Stomach (tissue), 9 donors: Measurements from ENCODE around the gene SPART. TPM values are rescaled to one million over a fixed set of nuclear protein-coding genes. Genes with fewer than 3 reads are reported as not detected.
A peak's percentile ranks its signal among the peaks of the same experiment; 100 is the strongest.

Experiments used
- DNase-seq, 2 donors: peaks; one replicate each; pipeline versions ENCODE4 v3.0.0 to v3.0.0-alpha.2; 2013 to 2019
- H3K27ac ChIP-seq, 5 donors: fragments of 200-600 bp in 4 of 5; sonication (generic) in 4 of 5; one replicate each; pipeline ENCODE4 v1.5.1; 2013 to 2019; ENCODE audit warnings: mild to moderate bottlenecking in 1 of 5, moderate library complexity in 1 of 5
- H3K27me3 ChIP-seq, 3 donors: fragments of 200-600 bp; sonication (generic); one replicate each; pipeline ENCODE4 v1.5.1; 2017 to 2019; ENCODE audit warnings: mixed run types in 1 of 3
- H3K36me3 ChIP-seq, 4 donors: fragments of 200-600 bp; sonication (generic); 1 replicate in 3 of 4; 2 replicates in 1 of 4; pipeline ENCODE4 v1.5.1; 2016 to 2019
- H3K4me1 ChIP-seq, 4 donors: fragments of 200-600 bp; sonication (generic); one replicate each; pipeline ENCODE4 v1.5.1; 2016 to 2019
- H3K4me3 ChIP-seq, 4 donors: fragments of 200-600 bp; sonication (generic) in 3 of 4; one replicate each; pipeline ENCODE4 v1.5.1; 2016 to 2019; ENCODE audit warnings: mild to moderate bottlenecking in 1 of 4
- H3K9me3 ChIP-seq, 4 donors: fragments of 200-600 bp; sonication (generic); one replicate each; pipeline ENCODE4 v1.5.1; 2016 to 2019
- CTCF ChIP-seq, 7 experiments: fragments of 450-650 bp in 4 of 7; fragments of 200-600 bp in 3 of 7; sonication (generic) in 3 of 7; IDR thresholded peaks; one replicate each; pipeline ENCODE4 v1.5.1; 2016 to 2019; ENCODE audit warnings: antibody characterized with exemption in 7 of 7, control low read depth in 2 of 7, mild to moderate bottlenecking in 1 of 7
- EP300 ChIP-seq: sonication (generic); formaldehyde crosslinking; IDR thresholded peaks from one replicate; pipeline ENCODE4 v1.6.1; 2017; ENCODE audit warnings: antibody characterized with exemption
- POLR2A ChIP-seq, 4 donors: fragments of 450-650 bp; IDR thresholded peaks; one replicate each; pipeline ENCODE4 v1.6.1; 2016; ENCODE audit warnings: antibody characterized with exemption in 4 of 4, control low read depth in 2 of 4, mild to moderate bottlenecking in 1 of 4, moderate library complexity in 1 of 4
- POLR2AphosphoS5 ChIP-seq, 3 donors: sonication (generic); formaldehyde crosslinking; IDR thresholded peaks; one replicate each; pipeline ENCODE4 v1.6.1; 2016; ENCODE audit warnings: antibody characterized with exemption in 3 of 3
- WGBS, 5 donors: extraction: QIAGEN DNeasy Blood & Tissue Kit in 3 of 5; methylation state at CpG; one replicate each; pipeline versions ENCODE4 v1.1.5 to v1.1.7; 2013 to 2018; 5-methylcytosine and 5-hydroxymethylcytosine counted together
- intact Hi-C: fragments of 100-400 bp; cut with DNase I; formaldehyde crosslinking; loops from one replicate; pipeline ENCODE4 v1.15.1; 2023; ENCODE audit warnings: low total_unique reads
- polyA plus RNA-seq, 3 donors: library from polyadenylated mRNA; stranded (reverse); fragments of 200-250 nt; gene quantifications; one replicate each; pipeline ENCODE4 v1.2.3, GENCODE V29; 2013
- total RNA-seq, 5 donors: library from RNA; depleted of rRNA; stranded (reverse); fragments of >200 nt; gene quantifications; one replicate each; pipeline versions ENCODE4 v1.1.0 to v1.2.3, GENCODE V29; 2014 to 2016
- donor health status: healthy with polysubstance abuse.
- donor health status: Bipolar disorder and iron deficiency.
- donor health status: healthy.

The SPART gene
- total and polyA plus RNA-seq, 8 donors = 6.1 to 121 (median 20.9) TPM

- Histone ChIP-seq H3K36me3 (no peaks in the 10 kb centered on the region), H3K9me3 (no peaks in the 10 kb centered on the region), H3K27ac (peak overlapping the region; percentile 69 to 99 (median 97)), H3K4me3 (peak overlapping the region; percentile 65 to 78 (median 74)), H3K4me1 (peaks cover 6 to 45% (median 27%) of the 10 kb centered on the region in 4 donors), H3K27me3 (no peaks in the 10 kb centered on the region)
- intact Hi-C loops = no loop called here
- peak in 1 of 4 donors; percentile 52 for TF ChIP-seq POLR2A (IDR thresholded peaks at IDR 0.05)
- no peak for TF ChIP-seq EP300
- peak; percentile 63 to 85 (median 81) for TF ChIP-seq POLR2AphosphoS5 (IDR thresholded peaks at IDR 0.05)
- WGBS, 5 donors = 1 to 4% (median 2%) methylated on average over 34 to 50 of the region's 50 CpGs
- peak; percentile 67 to 89 for DNase-seq
These were observed 564 bp downstream of the SPART start for GRCh38 chr13:36345438-36346221.

- DNase-seq = peak in 1 of 2 donors; percentile 44
- TF ChIP-seq CTCF (IDR thresholded peaks at IDR 0.05) (no peak), EP300 (no peak), POLR2A (IDR thresholded peaks at IDR 0.05) (no peak), POLR2AphosphoS5 (IDR thresholded peaks at IDR 0.05) (no peak)
- H3K4me1 ChIP-seq = peaks cover 6 to 47% (median 27%) of the 10 kb centered on the region in 4 donors
- H3K27ac ChIP-seq = peak overlapping the region; percentile 73 to 99 (median 97)
- intact Hi-C loops = no loop called here
- H3K9me3 ChIP-seq = no peaks in the 10 kb centered on the region
- no peaks in the 10 kb centered on the region for H3K36me3 ChIP-seq
- H3K4me3 ChIP-seq = peak overlapping the region; percentile 65 to 78 (median 74)
- H3K27me3 ChIP-seq = no peaks in the 10 kb centered on the region
- WGBS, 5 donors = 13 to 27% (median 22%) methylated on average over 14 of the region's 14 CpGs
These were observed 1.2 kb downstream of the SPART start for GRCh38 chr13:36344886-36345437.

GRCh38 chr13:36344173-36344572 lies 2.0 kb downstream of the SPART start:
- Histone ChIP-seq H3K27ac (peak overlapping the region in 3 of 5 donors; percentile 91 to 99 (median 99)), H3K27me3 (no peaks in the 10 kb centered on the region), H3K9me3 (no peaks in the 10 kb centered on the region), H3K4me3 (peak overlapping the region in 2 of 4 donors; percentile 73 to 78), H3K36me3 (no peaks in the 10 kb centered on the region), H3K4me1 (peaks cover 6 to 52% (median 27%) of the 10 kb centered on the region in 4 donors)
- DNase-seq = peak in 1 of 2 donors; percentile 20
- WGBS, 5 donors = 64 to 81% (median 74%) methylated on average over 6 of the region's 6 CpGs
- intact Hi-C loops = no loop called here
- no peak for TF ChIP-seq POLR2AphosphoS5 (IDR thresholded peaks at IDR 0.05)
- TF ChIP-seq CTCF (IDR thresholded peaks at IDR 0.05) = no peak
- no peak for TF ChIP-seq POLR2A (IDR thresholded peaks at IDR 0.05)
- TF ChIP-seq EP300 = no peak

GRCh38 chr13:36343766-36344165 lies 2.4 kb downstream of the SPART start:
- Histone ChIP-seq H3K4me1 (peaks cover 6 to 52% (median 27%) of the 10 kb centered on the region in 4 donors), H3K4me3 (peak overlapping the region in 1 of 4 donors; percentile 78)
- 85 to 94% (median 92%) methylated on average over 3 of the region's 3 CpGs for WGBS, 5 donors

More at GRCh38 chr13:36343766-36344165, 2.4 kb downstream of the SPART start:
- H3K27me3 ChIP-seq = no peaks in the 10 kb centered on the region
- no peaks in the 10 kb centered on the region for H3K9me3 ChIP-seq
- intact Hi-C loops = no loop called here
- no peaks in the 10 kb centered on the region for H3K36me3 ChIP-seq
- peak overlapping the region in 2 of 5 donors; percentile 99 for H3K27ac ChIP-seq
- no peak for TF ChIP-seq POLR2A (IDR thresholded peaks at IDR 0.05)
- TF ChIP-seq CTCF (IDR thresholded peaks at IDR 0.05) = no peak
- DNase-seq = no peak
